GM18870 (cell line): Measurements from ENCODE around the gene FGF3.

Experiments
- ATAC-seq: cut with Tn5 transposase; IDR thresholded peaks from one replicate; pipeline ENCODE4 v1.9.1; 2021; ENCODE audit warnings: moderate library complexity; ENCODE audit not compliant: unreplicated experiment

FGF3 gene

DNA sequence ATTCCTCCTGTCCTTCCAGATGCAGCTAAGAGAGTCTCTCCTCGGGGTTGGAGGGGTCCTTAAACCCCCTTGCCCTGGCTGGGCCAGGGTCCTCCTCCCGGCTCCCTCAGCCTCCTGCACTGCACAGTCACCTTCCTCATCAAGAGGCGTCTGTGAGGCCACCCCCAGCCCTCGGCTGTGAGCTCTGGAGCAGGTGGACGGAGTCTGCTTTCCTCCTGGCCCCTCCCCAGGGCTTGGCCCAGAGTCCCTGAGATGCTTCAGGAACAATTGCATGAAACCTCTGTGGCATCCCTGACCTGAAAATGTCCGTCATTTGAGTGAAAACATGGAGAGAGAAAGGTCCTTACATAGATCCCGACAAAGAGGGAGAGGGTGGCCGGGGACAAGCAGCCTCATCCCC, 6.7 kb upstream of the FGF3 start:
- no peak for ATAC-seq

DNA sequence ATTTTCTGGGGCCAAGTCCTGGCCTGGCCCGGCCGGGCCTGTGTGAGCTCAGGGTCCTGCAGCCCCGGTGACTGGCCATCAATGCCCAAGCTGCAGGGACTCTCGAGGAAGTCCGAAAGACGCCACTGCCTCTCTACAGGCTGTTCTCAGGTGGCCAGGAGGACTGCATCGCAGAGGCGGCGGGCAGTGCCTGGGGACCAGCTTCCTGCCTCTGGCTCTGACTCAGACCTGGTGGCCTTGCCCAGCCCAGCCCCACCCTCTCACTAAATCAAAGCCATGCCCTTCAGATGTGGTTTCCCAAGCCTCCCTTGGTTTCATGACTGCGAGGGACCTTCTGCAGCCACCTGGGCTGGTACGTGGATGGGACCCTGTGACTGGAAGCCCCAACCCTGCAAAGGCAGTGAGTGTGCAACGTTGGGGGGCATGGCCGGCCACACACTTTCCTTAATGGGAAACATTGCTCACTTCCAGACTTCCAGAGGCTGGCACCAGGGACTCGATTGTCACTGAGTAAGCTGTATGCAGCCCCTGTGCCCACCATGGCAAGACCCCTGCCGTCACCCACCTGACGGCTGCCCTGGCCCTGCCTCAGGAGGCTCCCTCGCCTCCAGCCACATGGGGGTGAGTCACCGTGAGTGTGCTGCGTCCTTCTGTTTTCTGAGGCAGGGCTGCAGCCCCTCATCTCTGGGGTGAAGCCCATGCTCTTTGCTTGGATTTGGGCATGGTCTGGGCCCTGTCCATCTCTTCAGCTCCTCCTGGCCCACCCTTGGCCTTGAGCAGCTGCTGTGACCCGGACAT, 6.0 kb upstream of the FGF3 start:
- ATAC-seq, result no peak

DNA sequence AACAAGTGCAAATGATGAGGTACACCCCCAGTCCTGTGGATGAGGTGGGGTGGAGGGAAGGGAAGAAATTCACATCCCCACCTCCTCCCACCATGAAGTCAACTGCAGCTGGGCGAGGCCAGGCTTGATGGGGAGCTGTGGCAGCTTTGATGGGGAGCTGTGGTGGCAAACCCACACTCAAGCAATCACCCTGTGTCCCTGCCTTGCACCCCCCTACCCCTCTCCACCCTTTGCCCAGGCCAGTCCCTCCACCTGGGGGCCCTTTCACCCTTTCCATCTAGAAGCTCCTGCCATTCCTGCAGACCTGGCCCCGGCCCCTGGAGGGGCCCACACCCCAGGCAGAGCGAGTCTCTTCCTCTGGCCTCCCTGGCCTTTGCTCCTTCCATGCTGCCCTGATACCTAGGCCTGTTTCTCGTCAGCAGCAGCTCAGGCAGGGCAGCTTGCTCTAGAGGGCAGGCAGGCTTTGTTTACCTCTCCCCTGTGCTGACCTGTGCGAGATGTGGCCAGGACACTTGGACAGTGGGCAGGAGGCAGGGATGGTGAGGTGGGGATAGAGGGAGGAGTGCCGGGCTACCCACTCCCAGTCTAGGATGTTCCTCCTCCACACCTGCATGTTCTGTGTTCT, 4.5 kb upstream of the FGF3 start:
- ATAC-seq, result no peak

DNA sequence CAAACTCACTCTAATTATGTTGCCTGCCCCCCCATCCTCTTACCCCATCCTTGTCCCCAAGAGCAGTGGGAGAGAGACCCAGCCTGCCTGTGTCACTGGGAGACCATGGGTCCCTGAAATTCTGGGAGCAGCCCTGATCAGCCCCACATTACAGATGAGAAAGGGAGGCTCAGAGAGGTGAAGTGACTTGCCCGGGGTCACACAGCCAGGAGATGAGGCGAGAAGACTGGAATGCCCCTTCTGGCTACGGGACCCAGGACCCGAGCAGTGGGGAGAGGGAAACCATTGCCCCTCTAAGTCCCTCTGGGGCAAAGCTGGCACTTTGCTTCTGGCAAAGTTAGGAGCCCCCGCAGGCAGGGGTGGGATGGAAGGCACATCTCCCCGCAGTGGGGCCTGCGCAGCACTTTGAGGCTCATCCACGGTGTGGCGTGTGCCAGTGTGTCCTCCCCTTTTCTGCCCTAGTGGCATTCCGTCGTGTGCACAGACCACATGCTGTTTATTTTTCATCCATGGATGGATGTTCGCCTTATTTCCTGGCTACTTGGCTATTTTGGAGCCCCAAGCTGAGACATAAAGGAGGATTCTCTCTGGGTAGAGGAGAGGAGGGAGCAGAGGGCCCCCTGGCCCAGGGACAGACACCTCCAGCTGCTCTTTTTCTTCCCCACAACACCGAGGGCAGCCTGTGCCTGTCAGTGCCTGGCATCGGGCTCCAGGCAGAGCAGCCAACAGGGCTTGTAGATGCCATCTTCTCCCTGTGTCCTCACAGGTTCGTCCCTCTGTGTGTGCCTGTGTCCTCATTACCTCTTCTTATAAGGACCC, 3.7 kb upstream of the FGF3 start:
- no peak for ATAC-seq

DNA sequence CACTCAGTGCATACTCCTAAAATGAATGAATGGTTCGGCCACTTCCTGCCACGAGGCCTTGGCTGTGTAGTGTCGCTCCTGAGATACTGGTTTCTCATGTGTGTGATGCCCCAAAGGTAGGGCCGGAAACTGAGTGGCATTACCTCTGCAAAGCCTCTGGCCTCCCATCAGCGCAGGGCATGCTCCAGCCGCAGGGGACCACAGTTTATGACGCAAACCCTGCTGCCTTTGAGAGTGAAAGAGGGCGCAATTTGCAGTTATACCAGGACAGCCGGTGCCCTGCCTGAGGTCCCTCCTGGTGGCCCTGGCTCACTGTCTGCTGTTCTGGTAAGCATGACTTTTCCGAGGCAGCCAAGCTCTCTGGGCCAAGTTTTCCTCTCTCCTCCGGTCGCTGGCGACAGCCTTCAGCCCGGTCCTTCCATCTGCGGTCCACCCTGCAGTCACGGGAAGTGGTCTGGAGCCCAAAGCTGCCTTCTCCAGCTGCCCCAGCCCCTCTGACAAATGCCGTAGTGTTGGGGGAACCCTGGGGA, 2.4 kb upstream of the FGF3 start:
- ATAC-seq, result no peak

DNA sequence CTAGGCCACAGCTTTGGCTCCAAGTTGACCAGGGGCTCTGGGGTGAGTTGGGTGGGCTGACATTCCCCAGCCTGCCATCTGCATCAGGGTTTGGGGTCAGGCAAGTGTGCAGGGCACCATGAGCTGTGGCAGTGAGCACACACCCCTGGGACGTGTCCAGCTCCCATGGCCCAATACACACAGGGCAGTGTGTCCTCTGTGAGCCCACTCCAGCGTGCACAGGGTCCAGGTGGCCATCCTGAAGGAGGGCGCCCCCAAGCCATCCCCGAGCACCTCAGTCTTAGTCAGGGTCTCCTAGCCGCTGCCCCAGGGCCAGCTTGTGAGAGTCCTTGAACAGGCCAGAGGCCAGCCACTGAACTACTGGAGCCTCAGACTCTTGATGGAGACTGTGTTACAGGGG, 1.2 kb upstream of the FGF3 start:
- ATAC-seq, result no peak

DNA sequence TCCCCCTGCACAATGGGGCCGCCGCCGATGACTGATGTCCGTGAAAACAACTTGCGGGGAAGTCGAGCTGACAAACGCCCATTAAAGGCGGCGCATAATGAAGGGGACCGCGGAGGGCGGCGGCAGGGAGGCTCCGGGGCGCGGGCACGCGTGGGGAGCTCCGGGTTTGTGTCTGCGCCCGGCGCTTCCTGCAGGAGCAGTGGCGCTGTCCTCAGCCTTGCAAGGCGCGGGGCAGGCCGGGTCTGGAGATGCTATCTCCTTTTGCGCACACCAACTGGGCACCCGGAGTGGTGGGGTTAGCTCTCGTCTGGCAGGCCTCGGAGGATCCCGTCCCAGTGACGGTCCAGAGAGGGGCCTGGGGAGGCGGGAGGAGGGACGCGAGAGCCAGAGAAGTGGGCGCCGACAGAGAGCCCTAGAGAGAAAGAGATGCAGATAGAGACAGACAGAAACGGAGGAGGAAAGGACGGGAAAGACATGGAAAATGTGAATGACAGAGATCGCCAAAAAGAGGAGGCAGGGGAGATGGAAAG, 390 bp upstream of the FGF3 start:
- ATAC-seq, result no peak

DNA sequence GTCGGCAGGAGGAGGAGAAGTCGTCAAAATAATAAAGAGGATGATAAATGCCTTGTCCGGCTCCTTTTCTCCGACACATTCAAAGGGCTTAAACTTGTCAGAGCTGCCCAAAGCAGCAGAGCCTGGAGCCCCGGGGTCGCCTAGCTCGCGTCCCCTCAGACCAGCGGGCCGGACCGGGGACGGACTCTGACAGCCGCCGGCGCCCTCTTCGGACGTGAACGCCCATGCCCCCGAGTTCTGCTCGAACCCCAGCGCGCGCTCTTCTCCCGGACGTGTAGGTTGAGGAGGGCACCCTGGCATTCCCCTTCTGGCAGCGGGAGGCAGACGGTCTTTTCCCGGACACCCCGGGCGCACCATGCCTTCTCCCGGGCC, 999 bp downstream of the FGF3 start:
- ATAC-seq, result no peak

DNA sequence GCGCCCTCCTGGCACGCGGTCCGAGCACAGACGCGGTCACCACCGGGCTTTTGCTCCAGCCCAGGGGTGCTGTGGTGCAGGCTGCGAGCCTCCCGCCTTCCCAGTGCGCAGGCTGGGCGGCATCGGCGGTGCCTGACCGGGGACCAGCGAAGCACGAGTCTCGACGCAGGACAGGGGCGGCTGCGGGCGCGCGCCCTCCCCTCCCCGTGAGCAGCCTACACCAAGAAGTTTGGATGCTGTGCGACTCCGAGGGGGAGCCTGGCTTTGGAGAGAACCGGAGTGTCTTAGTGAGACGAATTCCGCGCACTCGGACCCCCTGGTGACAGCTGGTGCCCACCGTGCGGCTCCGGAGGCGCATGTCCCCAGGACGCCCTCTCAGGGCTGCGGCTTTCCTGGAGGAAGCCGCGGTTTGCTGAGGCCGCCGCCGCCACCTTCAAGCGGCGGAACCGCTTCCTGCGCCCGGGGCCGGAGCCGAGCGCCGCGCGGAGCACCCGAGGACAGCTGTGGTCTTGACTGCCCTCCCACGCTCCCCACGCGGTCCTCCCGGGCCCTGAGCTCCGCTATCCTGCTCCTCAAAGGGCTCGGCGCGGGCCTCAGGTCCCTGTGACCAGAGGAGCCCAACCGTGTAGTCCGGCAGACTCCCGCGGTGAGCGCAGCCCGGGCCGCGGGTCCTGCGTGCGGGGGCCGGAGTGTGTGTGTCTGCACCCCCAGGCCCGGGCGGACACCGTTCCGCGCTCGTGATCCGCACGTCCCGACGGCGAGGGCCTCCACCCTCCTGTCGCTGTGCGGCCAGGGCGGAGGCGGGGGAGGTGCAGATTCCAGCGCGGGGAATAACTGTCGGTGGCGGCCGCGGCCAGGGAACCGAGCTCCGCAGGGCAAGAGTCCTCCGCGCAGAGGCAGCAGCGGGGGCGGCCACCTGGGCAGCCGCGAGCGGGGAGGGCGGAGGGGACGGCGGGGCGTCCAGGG, 1.7 kb downstream of the FGF3 start:
- ATAC-seq, result no peak

DNA sequence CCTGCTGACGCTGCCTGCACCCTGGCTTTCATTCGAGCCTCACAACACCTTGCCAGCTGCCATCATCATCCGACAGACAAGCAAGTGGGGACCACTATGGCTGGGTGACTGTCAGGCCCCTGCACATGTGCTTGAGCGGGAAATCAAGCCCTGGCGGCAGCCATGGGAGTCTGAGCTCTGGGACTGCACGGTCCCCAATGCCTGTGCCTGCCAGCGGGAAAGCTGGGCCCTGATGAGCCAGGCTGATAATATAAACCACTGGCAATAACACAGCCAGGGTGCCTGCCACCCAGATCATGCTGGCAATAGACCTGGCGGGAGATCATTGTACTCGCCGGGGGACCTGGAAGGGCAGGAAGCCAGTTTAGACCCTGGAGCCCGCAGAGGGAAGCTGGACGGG, 2.5 kb downstream of the FGF3 start:
- ATAC-seq, result no peak

DNA sequence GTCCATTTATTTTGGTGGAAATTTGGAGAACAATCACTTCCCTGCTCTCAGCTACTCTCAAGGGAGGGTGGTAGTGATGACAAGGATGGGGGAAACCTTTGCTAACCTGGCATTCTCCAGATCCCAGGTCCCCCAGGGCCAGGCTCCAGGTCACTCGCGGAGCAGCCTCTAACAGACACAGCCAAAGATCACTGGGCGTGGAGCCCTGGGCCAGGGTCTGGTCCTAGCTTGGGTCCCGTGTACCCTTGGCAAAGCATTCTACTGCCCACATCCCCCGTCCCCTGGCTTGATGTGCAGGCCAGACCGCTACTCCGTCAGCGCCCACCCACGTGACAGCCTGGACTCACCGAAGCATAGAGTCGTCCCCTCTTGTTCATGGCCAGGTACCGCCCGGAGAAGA, 3.2 kb downstream of the FGF3 start:
- no peak for ATAC-seq

DNA sequence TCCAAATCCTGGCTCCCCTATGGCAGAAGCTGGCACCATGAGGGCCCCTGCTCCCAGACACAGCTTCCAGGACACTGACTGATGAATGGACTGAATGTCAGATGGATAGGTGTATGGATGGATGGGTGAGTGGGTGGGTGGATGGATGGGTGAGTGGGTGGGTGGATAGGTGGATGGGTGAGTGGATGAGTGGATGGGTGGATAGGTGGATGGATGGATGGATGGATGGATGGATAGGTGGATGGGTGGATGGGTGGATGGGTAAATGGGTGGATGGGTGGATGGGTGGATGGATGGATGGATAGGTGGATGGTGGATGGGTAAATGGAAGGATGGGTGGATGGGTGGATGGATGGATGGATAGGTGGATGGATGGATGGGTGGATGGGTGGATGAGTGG, 4.3 kb downstream of the FGF3 start:
- no peak for ATAC-seq

DNA sequence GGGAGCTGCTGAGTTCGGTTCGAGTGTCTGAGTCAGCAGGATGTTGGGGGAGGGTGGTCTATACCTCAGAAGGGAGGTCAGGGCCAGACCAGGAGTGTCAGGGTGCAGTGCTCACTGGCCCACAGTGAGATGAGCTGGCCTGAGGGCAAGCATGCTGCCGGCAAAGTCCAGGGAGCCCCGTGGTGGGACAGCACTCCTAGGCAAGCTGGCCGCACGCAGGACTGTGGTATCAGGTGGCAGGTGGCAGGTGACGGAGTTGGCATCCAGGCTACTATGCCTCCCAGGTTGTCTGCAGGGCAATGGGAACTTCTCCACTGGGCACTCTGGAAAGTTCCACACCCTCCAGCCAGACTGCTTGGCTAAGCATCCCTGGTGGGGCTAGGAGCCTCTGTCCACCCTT, 4.8 kb downstream of the FGF3 start:
- ATAC-seq, result no peak

DNA sequence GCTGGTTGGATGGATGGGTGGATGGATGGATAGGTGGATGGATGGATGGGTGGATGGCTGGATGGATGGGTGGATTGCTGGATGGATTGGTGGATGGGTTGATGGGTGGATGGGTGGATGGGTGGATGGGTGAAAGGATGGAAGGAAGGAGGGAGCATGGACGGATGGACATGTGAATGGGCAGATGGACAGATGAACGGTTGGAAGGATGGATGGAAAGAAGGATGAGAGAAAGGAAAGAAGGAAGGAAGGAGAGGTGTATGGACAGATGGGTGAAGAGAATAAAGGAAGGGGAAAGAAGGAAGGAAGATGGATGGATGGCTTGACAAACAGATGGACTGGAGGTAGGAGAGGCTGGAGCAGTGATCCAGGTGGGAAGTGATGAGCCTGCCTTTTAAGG, 5.4 kb downstream of the FGF3 start:
- no peak for ATAC-seq

DNA sequence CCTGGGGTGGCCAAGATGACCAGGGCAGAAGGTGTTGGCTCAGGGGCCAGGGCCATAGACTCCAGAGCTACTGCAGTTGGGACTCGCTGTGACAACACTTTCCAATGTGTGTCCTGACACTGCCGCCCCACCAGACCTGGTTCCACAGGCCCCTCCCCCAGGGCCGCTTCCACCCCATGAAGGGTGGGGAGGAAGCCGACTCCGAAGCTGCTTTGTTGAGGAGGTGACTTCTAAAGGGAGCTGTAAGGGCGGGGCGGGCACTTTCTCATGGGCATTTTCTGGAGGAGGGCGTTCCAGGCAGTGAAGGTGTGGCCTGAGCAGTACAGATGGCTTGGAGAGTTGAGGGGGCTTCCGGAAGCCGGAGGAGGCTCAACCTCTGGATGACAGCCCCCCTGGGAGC, 6.3 kb downstream of the FGF3 start:
- ATAC-seq, result no peak

DNA sequence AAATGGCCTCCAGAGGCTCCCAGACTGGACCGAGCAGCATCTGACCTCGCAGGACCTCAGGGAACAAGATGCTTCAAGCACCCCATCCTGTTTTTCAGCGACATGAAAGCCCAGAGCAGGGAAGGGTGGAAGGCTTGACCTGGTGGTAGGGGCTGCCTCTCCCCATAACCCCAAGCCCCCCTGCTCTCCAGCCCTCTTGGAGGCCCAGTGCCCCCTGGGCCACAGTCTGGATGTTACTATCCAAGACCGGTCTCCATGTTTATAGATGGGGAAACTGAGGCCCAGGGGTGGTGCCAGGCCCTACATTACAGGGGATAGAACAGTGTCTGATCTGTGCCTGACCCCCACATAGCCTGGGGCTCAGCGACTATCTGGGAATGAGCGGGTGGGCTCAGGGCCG, 7.0 kb downstream of the FGF3 start:
- no peak for ATAC-seq

DNA sequence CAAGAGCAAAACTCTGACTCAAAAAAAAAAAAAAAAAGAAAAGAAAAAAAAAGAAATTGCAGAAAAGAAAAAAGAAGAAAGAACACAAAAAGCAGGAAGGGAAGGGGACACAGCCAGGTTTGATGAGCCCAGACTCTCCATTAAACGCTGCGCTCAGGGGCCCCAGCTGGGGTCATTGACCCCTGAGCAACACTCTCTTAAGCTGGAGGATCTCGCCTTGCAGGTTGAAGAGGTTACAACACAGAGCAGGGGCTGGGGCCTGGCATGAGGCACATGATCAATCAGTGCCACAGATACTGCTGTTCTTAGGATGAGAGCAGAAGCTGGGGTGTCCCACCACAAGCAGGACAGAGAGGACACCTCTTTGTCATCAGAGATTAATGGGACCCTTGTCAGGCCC, 7.8 kb downstream of the FGF3 start:
- ATAC-seq, result no peak

DNA sequence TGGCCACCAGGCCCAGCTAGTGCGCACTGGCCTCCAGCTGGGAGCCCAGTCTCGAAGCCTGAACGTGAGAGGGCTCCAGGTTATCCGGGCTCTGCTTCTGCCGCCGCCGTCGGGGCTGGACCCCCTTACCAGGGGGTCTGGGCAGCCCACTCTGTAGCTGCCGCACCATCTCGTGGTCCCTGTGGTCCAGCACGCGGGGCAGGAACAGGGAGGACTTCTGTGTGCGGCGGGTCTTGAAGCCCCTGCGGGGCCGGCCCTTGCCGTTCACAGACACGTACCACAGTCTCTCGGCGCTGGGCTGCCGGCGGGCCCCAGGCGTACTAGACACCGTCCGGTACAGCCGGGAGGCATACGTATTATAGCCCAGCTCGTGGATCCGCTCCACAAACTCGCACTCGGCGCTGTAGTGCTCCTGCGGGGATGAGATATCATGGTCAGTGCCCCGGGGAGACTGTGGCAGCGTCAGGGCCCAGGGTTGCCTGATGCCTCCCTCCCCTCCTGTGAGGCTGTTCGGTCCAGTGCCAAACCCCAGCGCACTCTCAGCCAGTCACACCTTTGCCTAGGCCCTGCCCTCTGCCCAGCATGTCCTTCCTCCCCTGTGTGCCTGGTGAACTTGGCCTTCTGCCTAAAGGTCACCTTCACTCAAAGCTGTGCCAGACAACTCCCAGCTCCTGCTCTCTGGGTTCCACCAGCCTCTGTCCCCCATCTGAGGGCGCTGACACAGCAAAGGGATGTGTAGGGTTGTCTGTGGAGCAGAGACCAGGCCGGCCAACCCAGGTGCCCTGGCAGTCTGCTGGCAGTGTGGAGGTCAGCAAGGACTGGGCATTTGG, 8.7 kb downstream of the FGF3 start:
- no peak for ATAC-seq

DNA sequence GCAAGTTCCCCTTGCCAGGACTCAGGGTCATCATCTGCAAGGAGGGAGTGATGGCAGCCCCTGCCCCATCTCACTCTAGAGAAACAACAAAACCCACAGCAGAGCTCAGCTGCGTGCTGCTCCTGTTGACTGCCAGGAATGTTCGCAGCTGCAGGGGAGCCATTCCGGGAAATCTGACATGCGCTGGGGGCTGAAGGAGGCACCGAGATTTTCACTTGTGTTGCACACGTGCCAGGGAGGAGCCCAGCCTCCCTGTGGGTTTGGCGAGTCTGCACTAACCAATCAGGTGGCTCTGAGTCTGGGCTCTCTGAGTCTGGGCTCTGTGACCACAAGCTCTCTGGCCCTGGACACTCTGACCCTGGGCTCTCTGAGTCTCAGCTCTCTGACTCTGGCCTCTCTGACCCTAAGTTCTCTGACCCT, 10.5 kb downstream of the FGF3 start:
- ATAC-seq, result no peak
